Left ventricle myocardium inferior (tissue), 1 donor: ENCODE measurements around the gene MAP3K4. TPM values are rescaled to one million over a fixed set of nuclear protein-coding genes. Genes with fewer than 3 reads are reported as not detected.

Experiments
- DNase-seq: peaks from one replicate; pipeline ENCODE4 v3.0.0-alpha.2; 2020
- H3K27ac ChIP-seq: fragments of 200-600 bp; replicated peaks from 2 replicates; pipeline ENCODE4 v1.8.0; 2021
- H3K27me3 ChIP-seq: fragments of 200-600 bp; 2 replicates; pipeline ENCODE4 v1.8.0; 2021; ENCODE audit warnings: low read depth
- H3K36me3 ChIP-seq: fragments of 200-600 bp; 2 replicates; pipeline ENCODE4 v1.8.0; 2021
- H3K4me1 ChIP-seq: fragments of 200-600 bp; 2 replicates; pipeline ENCODE4 v1.8.0; 2021
- H3K4me3 ChIP-seq: fragments of 200-600 bp; 2 replicates; pipeline ENCODE4 v1.8.0; 2021; ENCODE audit warnings: mild to moderate bottlenecking, moderate library complexity
- H3K9me3 ChIP-seq: fragments of 200-600 bp; replicated peaks from 2 replicates; pipeline ENCODE4 v1.8.0; 2021
- intact Hi-C: fragments of 100-400 bp; cut with micrococcal nuclease; formaldehyde crosslinking; loops from one replicate; pipeline ENCODE4 v1.11.0; 2022
- total RNA-seq: library from RNA; stranded (reverse); fragmentation: NEBNext Ultra II Directional; extraction: Animal tissue kit (Norgen Biotek cat#: 25700); gene quantifications from one replicate; pipeline ENCODE4 v1.2.1, GENCODE V29; 2021
- TF ChIP-seq, protein P1 (sequence below): fragments of 200-600 bp; IDR thresholded peaks from 2 replicates; pipeline ENCODE4 v1.8.0; 2021; ENCODE audit warnings: antibody characterized with exemption, mild to moderate bottlenecking, borderline replicate concordance
- donor health status: DM: no; HTN: yes; CAD: no; lungs with severe emphysema.

MAP3K4 gene
- total RNA-seq, 1 donor from 2014 or later: 37.1 TPM

DNA sequence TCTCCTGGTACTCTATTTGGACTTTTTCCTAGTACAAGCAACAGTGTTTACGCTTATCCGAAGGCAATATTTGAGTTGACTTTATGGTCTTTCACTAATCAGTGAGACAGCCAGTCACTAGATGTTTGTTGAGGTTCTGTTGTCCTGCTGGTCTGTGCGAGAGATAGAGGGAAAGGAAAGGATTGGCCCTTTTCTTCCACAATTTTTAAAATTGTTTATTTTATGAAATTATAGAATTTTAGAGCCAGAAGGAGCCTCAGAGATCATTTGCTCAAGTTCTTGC lies 44.4 kb downstream of the MAP3K4 start:
- H3K4me1 ChIP-seq: peaks cover 18% of the 10 kb centered on the region
- H3K9me3 ChIP-seq: no peaks in the 10 kb centered on the region
- intact Hi-C loops: no loop called here
- H3K27ac ChIP-seq: no peak overlapping the region
- H3K4me3 ChIP-seq: no peak overlapping the region
- TF ChIP-seq, protein P1, sequence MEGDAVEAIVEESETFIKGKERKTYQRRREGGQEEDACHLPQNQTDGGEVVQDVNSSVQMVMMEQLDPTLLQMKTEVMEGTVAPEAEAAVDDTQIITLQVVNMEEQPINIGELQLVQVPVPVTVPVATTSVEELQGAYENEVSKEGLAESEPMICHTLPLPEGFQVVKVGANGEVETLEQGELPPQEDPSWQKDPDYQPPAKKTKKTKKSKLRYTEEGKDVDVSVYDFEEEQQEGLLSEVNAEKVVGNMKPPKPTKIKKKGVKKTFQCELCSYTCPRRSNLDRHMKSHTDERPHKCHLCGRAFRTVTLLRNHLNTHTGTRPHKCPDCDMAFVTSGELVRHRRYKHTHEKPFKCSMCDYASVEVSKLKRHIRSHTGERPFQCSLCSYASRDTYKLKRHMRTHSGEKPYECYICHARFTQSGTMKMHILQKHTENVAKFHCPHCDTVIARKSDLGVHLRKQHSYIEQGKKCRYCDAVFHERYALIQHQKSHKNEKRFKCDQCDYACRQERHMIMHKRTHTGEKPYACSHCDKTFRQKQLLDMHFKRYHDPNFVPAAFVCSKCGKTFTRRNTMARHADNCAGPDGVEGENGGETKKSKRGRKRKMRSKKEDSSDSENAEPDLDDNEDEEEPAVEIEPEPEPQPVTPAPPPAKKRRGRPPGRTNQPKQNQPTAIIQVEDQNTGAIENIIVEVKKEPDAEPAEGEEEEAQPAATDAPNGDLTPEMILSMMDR: no peak
- peaks cover 38% of the 10 kb centered on the region for H3K36me3 ChIP-seq
- DNase-seq: no peak
- H3K27me3 ChIP-seq: no peaks in the 10 kb centered on the region

DNA sequence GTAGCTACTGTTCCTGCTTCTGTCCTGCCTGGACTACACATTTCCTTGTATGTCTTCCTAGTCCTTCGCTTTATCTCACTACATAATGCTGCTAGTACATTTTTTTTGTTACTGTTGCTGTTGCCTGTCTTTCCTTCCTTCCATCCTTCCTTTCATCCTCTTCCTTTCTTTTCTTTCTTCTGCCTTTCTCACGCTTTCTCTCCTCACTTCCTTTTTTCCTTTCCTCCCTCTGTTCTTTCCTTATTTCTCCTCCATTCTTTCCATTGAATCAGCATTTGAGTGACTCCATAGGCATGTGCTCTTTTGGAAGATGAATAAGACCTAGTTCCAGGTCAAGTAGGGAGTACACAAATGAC lies 46.3 kb downstream of the MAP3K4 start:
- no peak for DNase-seq
- TF ChIP-seq, protein P1: no peak
- Histone ChIP-seq H3K27ac (peak overlapping the region; percentile 54), H3K27me3 (no peaks in the 10 kb centered on the region), H3K4me1 (peaks cover 18% of the 10 kb centered on the region), H3K36me3 (peaks cover 44% of the 10 kb centered on the region), H3K9me3 (no peaks in the 10 kb centered on the region), H3K4me3 (no peak overlapping the region)
- intact Hi-C loops: no loop called here

DNA sequence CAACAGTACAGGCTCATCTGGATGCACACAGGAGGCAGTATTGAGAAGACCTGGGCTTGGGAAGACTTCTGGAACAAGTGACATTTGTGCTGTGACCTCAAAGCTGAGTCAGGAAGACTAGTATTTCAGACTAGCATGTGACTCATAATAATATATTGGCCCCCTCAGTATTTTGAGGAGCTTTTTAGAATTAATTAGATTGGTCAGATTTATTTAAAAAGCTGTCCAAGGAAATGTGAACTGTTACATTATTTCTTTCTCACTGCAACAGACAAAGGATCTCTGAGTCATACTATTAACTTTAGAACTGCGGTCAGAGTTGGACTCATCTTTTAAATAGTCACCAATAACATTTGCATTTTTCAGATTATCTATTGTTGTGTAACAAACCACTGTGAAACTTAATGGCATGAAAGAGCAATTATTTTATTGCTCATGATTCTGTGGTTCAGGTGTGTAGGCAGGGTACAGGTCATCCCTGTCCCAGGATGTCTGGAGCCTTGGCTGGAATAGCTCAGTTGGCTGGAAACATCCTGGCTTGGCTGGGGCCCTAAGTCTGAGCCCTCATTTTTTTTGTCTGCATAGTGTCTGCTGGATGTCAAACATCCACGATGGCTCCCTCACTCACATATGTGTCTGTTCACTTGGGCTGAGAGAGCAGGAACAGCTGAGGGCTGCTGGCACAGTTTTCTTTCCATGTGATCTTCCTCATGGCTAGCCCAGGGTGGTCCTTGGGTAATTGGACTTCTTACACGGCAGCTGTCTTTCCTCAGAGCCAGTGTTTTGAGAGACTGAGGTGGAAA lies 46.9 kb downstream of the MAP3K4 start:
- Histone ChIP-seq H3K4me1 (peaks cover 18% of the 10 kb centered on the region), H3K36me3 (peaks cover 44% of the 10 kb centered on the region), H3K27me3 (no peaks in the 10 kb centered on the region), H3K4me3 (no peak overlapping the region), H3K27ac (peak overlapping the region; percentile 54), H3K9me3 (no peaks in the 10 kb centered on the region)
- peak; percentile 24 for DNase-seq
- intact Hi-C loops: no loop called here
- TF ChIP-seq, protein P1: no peak

DNA sequence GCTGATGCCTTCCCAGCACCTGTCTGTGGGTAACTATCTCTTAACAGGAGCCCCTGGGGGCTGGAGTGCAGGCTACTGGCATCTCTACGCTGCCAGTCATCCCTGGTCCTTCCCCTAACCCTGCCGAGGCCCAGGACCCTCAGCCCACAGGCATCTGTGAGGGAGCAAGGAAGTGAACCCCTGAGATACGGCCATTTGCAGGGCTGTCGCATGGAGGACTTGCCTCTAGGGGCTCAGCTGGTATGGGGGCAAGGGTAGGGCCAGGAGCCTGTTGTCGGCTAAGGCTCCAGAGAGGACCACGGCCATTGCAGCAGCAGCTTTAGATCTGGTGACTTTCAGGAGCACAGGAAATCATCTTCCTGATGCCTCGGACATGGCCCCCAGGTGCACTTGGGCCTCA lies 49.7 kb downstream of the MAP3K4 start:
- Histone ChIP-seq H3K4me1 (peaks cover 25% of the 10 kb centered on the region), H3K27ac (no peak overlapping the region), H3K36me3 (peaks cover 24% of the 10 kb centered on the region), H3K27me3 (no peaks in the 10 kb centered on the region), H3K4me3 (no peak overlapping the region), H3K9me3 (no peaks in the 10 kb centered on the region)
- DNase-seq: no peak
- intact Hi-C loops: no loop called here
- TF ChIP-seq, protein P1: no peak

DNA sequence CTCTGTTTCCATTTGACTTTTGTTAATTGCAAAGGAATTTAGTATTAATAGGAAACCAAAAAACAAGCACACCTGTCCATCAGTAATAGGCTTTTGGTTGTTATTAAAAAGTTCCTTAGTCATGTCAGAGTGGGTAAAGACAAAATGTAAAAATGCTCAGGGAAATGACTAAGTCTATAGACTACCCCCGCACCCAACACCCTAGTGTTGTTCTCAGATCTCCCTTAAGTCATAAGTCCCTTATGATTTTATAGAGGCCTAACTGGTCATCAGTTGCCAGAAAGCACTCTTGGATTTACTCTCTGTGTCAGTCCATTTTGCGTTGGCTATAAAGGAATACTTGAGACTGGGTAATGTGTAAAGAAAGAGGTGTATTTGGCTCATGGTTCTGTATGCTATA lies 52.8 kb downstream of the MAP3K4 start:
- no peaks in the 10 kb centered on the region for H3K27me3 ChIP-seq
- H3K9me3 ChIP-seq: no peaks in the 10 kb centered on the region
- TF ChIP-seq, protein P1: no peak
- peaks cover 8% of the 10 kb centered on the region for H3K4me1 ChIP-seq
- no peak for DNase-seq
- intact Hi-C loops: no loop called here
- peaks cover 25% of the 10 kb centered on the region for H3K36me3 ChIP-seq
- no peak overlapping the region for H3K27ac ChIP-seq
- H3K4me3 ChIP-seq: no peak overlapping the region
